ENCODE results near the gene PLCL2.

- no peak for TF ChIP-seq EZH2phosphoT487 (conservative IDR thresholded peaks at IDR 0.05; ENCODE audit: low read length)
- TF ChIP-seq, protein P1, sequence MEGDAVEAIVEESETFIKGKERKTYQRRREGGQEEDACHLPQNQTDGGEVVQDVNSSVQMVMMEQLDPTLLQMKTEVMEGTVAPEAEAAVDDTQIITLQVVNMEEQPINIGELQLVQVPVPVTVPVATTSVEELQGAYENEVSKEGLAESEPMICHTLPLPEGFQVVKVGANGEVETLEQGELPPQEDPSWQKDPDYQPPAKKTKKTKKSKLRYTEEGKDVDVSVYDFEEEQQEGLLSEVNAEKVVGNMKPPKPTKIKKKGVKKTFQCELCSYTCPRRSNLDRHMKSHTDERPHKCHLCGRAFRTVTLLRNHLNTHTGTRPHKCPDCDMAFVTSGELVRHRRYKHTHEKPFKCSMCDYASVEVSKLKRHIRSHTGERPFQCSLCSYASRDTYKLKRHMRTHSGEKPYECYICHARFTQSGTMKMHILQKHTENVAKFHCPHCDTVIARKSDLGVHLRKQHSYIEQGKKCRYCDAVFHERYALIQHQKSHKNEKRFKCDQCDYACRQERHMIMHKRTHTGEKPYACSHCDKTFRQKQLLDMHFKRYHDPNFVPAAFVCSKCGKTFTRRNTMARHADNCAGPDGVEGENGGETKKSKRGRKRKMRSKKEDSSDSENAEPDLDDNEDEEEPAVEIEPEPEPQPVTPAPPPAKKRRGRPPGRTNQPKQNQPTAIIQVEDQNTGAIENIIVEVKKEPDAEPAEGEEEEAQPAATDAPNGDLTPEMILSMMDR (IDR thresholded peaks at IDR 0.05; ENCODE audit: insufficient read depth, low read length, poor library complexity, severe bottlenecking): no peak
Measured at GRCh38 chr3:17038900-17039553, 154.3 kb downstream of the PLCL2 start.

Measured in SU-DHL-6 (cell line).